SK-N-SH (cell line): ENCODE measurements around the gene BRINP3.

Experiments
- CTCF ChIP-seq: fragments of 200-600 bp; sonication (generic); IDR thresholded peaks from 2 replicates; pipeline ENCODE4 v1.6.1; 2017; ENCODE audit warnings: antibody characterized with exemption, mild to moderate bottlenecking, moderate library complexity
- MXI1 ChIP-seq: IDR thresholded peaks from 2 replicates; pipeline ENCODE4 v1.6.1; 2012; ENCODE audit warnings: mild to moderate bottlenecking, low read depth, low read length, improper control_type of control experiment

DNA sequence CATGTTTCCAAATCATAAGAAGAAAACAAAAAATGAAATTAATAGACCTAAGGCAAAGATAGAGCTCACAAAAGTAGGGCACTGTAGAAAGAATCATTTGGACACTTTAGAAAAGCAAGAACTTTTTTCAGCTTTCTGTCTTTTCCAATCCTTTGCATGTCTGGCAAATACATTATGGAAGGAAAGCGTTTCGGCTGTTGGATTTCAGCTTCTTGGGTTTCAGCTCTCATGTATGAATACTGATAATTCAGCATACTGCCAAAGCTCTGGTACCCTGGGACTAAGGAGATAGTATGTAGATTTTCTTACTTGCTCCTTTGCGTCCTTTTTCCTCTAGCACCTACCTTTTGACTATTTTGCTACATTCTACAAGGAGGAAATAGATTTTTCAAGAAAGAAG is 375.9 kb downstream of the BRINP3 start:
- TF ChIP-seq CTCF (no peak), MXI1 (no peak)
